Breast epithelium (tissue), 3 donors: ENCODE data around the gene NEURL4.

Experiments
- CTCF ChIP-seq, 3 donors: fragments of 450-650 bp; IDR thresholded peaks; one replicate each; pipeline ENCODE4 v1.5.1; 2016 to 2017; ENCODE audit warnings: antibody characterized with exemption in 3 of 3, mild to moderate bottlenecking in 3 of 3, moderate library complexity in 3 of 3
- POLR2A ChIP-seq: fragments of 450-650 bp; IDR thresholded peaks from one replicate; pipeline ENCODE4 v1.6.1; 2016; ENCODE audit warnings: antibody characterized with exemption, mild to moderate bottlenecking, moderate library complexity
- POLR2AphosphoS5 ChIP-seq, 3 donors: sonication (generic); formaldehyde crosslinking; IDR thresholded peaks; one replicate each; pipeline ENCODE4 v1.6.1; 2017; ENCODE audit warnings: antibody characterized with exemption in 3 of 3

DNA sequence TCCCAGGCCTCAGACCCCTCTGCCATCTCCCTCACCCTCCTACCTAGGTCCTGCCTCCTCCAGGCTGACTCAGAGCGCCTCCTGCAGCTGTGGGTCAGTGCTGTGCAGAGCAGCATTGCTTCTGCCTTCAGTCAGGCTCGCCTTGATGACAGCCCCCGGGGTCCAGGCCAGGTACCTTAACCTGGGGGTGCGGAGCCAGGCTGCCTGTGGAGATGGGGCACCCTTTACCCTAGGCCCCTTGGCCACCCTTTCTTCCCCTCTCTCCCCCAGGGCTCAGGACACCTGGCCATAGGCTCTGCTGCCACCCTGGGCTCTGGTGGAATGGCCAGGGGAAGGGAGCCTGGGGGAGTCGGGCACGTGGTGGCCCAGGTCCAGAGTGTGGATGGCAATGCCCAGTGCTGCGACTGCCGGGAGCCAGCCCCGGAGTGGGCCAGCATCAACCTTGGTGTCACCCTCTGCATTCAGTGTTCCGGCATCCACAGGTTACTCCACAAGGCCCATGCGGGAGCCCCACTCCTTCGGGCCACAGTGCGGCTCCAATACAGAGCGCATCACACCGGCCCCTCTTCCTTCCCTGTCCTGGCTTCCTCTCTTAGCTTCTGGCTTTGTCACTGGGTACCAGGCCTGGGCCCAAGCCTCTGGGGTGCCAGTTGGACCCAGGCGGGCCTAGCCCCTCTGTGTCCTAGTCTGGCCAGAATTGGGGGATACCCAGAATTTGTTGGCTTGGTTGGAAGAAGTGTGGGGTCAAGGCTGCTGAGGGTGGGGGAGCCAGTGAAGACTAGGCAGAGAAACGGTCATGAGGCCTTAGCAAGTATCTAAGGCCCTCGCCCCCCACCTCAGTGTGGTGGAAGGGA, 17.9 kb upstream of the NEURL4 start:
- TF ChIP-seq CTCF (IDR thresholded peaks at IDR 0.05) (no peak), POLR2AphosphoS5 (IDR thresholded peaks at IDR 0.05) (no peak), POLR2A (no peak)
